ENCODE results near the gene CSNK1G1.
"Not testable (repeated sequence)": the region's sequence is repeated elsewhere in the genome, so short reads cannot be mapped to it uniquely, and the experiment has no call there.

Gene CSNK1G1

GRCh38 chr15:64286473-64286872, 69.5 kb downstream of the CSNK1G1 start:
- DNase-seq: peak in 1 of 2 experiments; percentile 39

- DNase-seq: no peak
These were observed 70.1 kb downstream of the CSNK1G1 start for GRCh38 chr15:64285871-64286270.

GRCh38 chr15:64285150-64285549, 70.8 kb downstream of the CSNK1G1 start:
- DNase-seq: no peak

DNA sequence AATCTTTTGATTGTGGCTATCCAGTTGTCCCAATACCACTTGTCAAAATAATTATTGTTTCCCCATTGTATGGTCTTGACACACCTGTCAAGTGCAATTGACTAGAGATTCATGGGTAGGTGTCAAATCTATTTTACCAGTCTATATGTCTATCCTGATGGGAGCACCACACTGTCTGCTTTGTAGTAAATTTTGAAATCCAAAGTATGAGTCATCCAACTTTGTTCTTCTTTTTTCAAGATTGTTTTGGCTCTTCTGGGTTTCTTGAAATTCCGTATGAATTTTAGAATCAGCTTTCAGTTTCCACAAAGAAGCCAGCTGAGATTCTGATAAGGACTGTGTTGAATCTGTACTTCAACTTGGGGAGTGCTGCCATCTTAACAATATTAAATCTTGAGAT, 71.9 kb downstream of the CSNK1G1 start:
- no peak for DNase-seq

DNA sequence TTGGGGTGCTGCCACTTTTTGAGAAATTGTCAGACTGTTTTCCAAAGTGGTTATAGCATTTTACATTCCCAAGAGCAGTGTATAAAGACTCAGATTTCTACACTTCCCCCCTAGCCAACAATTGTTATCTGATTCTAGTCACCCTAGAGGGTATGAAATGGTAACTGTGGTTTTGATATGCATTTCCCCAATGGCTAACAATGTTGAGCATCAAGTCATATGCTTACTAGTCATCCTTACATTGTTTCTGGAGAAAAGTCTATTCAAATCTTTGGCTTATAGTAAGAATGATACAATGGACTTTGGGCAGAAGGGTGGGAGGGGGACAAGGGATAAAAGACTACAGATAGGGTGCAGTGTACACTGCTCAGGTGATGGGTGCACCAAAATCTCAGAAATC, 73.3 kb downstream of the CSNK1G1 start:
- no peak for DNase-seq

DNA sequence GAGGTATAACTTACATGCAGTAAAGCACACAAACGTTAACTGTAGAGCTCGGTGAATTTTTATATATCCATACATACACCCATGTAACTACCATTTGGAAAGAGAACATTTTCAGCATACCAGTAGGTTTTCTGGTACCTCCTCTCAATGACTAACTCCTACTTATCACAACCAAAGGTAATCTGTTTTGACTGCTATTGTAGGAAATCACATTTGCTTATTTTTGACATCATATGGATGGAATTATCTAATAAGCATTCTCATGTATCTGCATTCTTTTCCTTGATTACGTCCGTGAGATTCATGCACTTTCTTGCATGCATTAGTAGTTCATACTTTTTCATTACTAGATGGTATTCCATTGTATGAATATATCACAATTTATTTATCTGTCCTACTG, 76.8 kb downstream of the CSNK1G1 start:
- no peak for DNase-seq

DNA sequence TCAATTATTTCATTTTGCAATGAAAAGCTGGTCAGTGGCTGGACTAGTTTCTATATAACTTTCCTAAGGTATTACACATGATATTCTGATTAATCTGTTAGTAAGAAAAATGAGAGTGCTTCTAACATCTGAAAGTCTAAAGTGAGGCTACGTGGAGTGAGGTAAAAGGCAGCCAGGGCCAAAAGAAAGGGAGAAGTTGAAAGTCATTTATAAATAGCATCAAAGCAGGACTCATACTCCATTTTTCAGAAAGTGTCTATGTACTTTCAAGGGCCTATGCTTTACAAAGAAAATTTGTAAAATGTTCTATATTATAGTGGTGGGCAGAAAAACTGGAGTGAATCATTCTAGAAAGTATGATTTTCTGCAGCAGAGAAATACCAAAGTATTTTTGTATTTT, 80.0 kb downstream of the CSNK1G1 start:
- DNase-seq: no peak

GRCh38 chr15:64274341-64274950, 81.5 kb downstream of the CSNK1G1 start:
- DNase-seq: peak in 1 of 2 experiments; percentile 29

DNA sequence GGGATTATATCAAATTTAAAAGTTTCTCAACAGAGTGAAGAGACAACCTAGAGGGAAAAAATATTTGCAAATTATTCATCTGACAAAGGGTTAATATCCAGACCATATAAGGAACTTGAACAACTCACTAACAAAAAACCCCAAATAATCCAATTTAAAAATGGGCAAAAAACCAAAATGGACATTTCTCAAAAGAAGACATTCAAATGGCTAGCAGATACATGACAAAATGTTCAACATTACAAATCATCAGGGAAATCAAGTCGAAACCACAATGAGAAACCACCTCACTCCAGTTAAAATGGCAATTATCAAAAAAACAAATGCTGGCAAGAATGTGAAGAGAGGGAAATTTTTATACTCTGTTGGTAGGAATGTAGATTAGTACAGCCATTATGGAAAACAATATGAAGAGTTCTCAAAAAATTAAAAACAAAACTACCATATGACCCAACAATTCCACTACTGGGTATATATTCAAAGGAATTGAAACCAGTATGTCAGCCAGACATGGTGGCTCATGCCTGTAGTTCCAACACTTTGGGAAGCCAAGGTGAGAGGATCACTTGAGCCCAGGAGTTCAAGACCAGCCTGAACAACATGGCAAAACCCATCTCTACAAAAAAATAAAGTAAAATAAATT, 88.5 kb downstream of the CSNK1G1 start:
- DNase-seq: no peak

GRCh38 chr15:64265188-64265587, 90.8 kb downstream of the CSNK1G1 start:
- not testable (repeated sequence) for DNase-seq

- DNase-seq: no peak
These were observed 91.5 kb downstream of the CSNK1G1 start for GRCh38 chr15:64264502-64264901.

GRCh38 chr15:64263567-64263966, 92.4 kb downstream of the CSNK1G1 start:
- DNase-seq: no peak

GRCh38 chr15:64256051-64256450, 99.9 kb downstream of the CSNK1G1 start:
- no peak for DNase-seq

DNA sequence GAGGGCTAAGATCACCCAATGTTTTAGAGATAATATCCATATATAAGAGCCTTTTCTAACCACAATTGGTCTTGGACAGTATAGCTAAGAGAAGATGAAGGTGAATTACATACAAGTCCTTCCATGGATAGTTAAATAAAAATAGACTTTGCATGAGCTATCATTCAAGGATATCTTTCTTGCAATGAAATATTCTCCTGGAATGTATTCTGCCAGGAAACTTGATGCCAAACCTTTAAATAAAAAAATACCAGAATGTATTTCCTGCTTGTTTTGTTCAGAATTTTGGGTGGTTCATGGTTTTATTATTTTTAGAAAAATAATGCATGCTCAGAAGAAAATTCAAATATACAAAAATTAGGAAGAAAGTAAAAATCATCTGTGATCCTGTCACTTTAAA, 104.3 kb downstream of the CSNK1G1 start:
- DNase-seq: no peak

DNA sequence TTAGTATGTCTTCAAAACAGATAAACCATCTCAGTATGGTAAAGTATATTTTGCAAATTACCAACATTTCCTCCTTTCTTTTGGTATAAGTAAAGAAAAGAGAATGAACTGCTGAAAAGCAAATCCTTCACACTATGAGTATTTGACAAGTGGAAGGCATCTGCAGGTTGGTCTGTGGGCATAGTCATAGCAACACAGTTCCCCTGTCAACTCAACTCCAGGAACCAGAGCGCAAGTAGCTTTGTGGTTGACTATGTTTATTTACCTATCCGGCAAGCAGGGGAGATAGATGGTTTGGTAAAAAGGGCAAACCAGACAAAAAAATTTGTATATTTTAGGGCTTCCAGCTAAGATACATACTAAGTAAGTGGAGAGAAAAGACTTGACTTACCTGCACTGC, 104.9 kb downstream of the CSNK1G1 start:
- DNase-seq: no peak

GRCh38 chr15:64249883-64250575, 105.9 kb downstream of the CSNK1G1 start:
- DNase-seq: no peak

GRCh38 chr15:64249406-64249805, 106.6 kb downstream of the CSNK1G1 start:
- DNase-seq: no peak

- DNase-seq: peak; percentile 70 to 91
These were observed 107.9 kb downstream of the CSNK1G1 start for GRCh38 chr15:64247906-64248541.

DNA sequence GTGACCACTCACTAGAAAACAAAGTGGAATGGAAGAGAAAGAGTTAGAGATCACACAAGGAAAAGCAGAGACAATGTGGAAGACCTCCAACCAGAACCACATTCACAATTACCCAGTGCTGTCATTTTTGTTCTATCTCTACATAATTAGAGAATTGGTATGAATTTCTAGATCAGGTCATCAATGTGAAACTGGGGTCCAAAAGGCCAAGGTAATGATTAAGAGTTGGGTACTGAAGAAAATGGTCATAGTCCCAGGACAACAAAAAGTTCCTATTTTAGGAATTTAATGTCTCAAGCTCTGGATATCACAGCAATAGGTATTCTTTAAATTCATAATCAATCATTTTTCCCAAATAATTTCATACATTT, 108.5 kb downstream of the CSNK1G1 start:
- no peak for DNase-seq

GRCh38 chr15:64246364-64247189, 109.4 kb downstream of the CSNK1G1 start:
- peak; percentile 19 to 58 for DNase-seq

- DNase-seq: no peak
These were observed 110.6 kb downstream of the CSNK1G1 start for GRCh38 chr15:64245405-64245804.

DNA sequence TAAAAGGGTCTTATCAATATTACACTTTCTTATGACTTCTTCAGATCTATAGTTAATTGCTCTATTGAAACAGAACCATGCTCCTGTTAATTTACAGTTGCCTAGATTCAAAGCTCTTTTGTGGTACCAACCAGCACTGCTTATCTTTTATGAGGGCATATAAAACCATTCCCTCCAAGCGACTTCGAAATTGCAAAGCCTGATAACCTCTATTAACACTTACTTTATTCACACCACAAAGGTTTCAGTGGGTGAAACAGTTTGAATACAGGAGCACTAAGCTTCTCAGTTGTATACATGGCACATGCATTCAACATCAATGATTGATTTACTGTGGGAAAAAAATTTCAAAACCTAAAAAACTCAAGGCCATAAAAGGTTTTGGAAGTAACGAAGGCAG, 118.3 kb downstream of the CSNK1G1 start:
- no peak for DNase-seq
